ENCODE results near the gene INTS1.

The INTS1 gene

GRCh38 chr7:1548944-1549343, 44.8 kb upstream of the INTS1 start:
- DNase-seq (ENCODE audit: low read depth), result no peak
- TF ChIP-seq, protein P1, sequence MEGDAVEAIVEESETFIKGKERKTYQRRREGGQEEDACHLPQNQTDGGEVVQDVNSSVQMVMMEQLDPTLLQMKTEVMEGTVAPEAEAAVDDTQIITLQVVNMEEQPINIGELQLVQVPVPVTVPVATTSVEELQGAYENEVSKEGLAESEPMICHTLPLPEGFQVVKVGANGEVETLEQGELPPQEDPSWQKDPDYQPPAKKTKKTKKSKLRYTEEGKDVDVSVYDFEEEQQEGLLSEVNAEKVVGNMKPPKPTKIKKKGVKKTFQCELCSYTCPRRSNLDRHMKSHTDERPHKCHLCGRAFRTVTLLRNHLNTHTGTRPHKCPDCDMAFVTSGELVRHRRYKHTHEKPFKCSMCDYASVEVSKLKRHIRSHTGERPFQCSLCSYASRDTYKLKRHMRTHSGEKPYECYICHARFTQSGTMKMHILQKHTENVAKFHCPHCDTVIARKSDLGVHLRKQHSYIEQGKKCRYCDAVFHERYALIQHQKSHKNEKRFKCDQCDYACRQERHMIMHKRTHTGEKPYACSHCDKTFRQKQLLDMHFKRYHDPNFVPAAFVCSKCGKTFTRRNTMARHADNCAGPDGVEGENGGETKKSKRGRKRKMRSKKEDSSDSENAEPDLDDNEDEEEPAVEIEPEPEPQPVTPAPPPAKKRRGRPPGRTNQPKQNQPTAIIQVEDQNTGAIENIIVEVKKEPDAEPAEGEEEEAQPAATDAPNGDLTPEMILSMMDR (conservative IDR thresholded peaks at IDR 0.05; ENCODE audit: control insufficient read depth, insufficient read depth, low read depth, low read length), result no peak
- no peak overlapping the region for H3K4me3 ChIP-seq (ENCODE audit: control insufficient read depth, low read depth, low read length)

- H3K4me3 ChIP-seq (ENCODE audit: control insufficient read depth, low read depth, low read length), result no peak overlapping the region
- no peak for DNase-seq (ENCODE audit: low read depth)
- TF ChIP-seq, protein P1 (conservative IDR thresholded peaks at IDR 0.05; ENCODE audit: control insufficient read depth, insufficient read depth, low read depth, low read length), result no peak
Observed at GRCh38 chr7:1548438-1548831, 44.2 kb upstream of the INTS1 start.

DNA sequence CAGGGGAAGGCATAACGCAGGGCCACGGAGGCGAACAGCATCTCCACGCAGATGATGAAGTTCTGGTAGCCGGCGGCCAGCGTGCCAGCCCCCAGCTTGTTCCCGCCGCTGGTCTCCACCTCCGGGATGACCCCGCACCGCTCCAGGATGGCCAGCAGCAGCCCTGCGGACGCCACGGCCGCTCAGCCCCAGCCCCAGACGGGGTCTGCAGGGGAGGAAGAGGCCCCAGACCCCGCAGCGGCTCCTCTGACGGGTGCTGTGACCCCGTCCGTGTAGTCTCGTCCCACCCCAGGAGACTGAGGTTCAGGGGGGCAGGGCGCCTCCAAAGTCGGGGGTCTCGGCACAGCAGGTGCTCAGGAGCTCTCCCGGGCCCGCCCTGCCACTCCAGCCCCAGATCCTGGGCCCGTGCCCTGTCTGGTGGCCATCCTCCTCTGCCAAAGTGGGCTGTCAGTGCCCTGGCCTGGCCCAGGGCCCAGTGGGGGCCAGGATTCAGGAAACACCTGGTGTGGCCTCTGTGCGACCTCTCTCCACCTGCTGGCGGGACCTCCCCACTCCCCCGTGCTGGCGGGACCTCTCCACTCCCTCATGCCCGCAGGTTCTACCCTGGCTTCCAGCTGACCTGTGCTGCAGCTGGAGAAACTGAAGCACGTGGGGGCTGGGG, 43.7 kb upstream of the INTS1 start:
- DNase-seq (ENCODE audit: low read depth), result no peak
- H3K4me3 ChIP-seq (ENCODE audit: control insufficient read depth, low read depth, low read length), result no peak overlapping the region
- TF ChIP-seq, protein P1 (conservative IDR thresholded peaks at IDR 0.05; ENCODE audit: control insufficient read depth, insufficient read depth, low read depth, low read length), result no peak

- no peak overlapping the region for H3K4me3 ChIP-seq (ENCODE audit: control insufficient read depth, low read depth, low read length)
- no peak for DNase-seq (ENCODE audit: low read depth)
- TF ChIP-seq, protein P1 (conservative IDR thresholded peaks at IDR 0.05; ENCODE audit: control insufficient read depth, insufficient read depth, low read depth, low read length), result no peak
Observed at GRCh38 chr7:1546909-1547776, 43.0 kb upstream of the INTS1 start.

DNA sequence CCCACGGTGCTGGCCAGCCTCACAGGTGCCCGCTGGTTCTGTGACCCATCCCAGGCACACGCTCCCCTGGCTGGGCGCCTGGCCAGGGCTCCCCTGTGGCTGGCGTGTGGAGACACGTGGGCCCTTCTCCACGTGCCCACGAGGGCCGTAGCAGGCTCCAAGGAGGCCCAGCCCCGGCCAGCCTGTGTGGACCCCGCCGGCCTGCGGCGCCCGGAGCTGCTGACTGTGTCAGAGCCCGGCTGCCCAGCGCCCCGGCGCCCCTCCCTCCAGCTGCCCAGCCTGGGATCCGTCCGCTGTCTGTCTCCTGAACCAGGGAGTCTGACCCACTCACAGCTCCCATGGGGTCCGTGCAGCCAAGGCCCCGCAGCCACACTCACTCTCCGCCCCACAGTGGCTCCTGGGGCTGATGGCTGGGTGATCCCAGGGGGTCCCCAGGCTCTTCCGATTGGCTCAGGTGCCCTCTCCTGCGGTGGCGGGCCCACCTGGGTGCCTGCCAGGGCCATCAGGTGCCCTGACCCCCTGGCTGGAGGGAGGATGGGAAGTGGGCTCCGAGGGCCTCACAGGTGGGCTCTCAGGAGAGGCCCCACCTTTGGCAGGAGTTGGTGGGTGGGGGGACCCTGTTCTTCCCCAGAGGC, 42.2 kb upstream of the INTS1 start:
- no peak overlapping the region for H3K4me3 ChIP-seq (ENCODE audit: control insufficient read depth, low read depth, low read length)
- DNase-seq (ENCODE audit: low read depth), result no peak
- TF ChIP-seq, protein P1 (conservative IDR thresholded peaks at IDR 0.05; ENCODE audit: control insufficient read depth, insufficient read depth, low read depth, low read length), result no peak

- TF ChIP-seq, protein P1 (conservative IDR thresholded peaks at IDR 0.05; ENCODE audit: control insufficient read depth, insufficient read depth, low read depth, low read length), result no peak
- no peak for DNase-seq (ENCODE audit: low read depth)
- no peak overlapping the region for H3K4me3 ChIP-seq (ENCODE audit: control insufficient read depth, low read depth, low read length)
Observed at GRCh38 chr7:1545417-1546246, 41.4 kb upstream of the INTS1 start.
